Endothelial cell (in vitro differentiated cells): Measurements from ENCODE around the gene LGALS9. TPM values are rescaled to one million over a fixed set of nuclear protein-coding genes. Genes with fewer than 3 reads are reported as not detected.
"Not testable (repeated sequence)": the region's sequence is repeated elsewhere in the genome, so short reads cannot be mapped to it uniquely, and the experiment has no call there.

Experiments used
- DNase-seq: peaks from one replicate; pipeline ENCODE4 v3.0.0; 2021; ENCODE audit warnings: low spot score
- H3K27ac Mint-ChIP-seq: one replicate; pipeline ENCODE4 v1.8.0; 2021; ENCODE audit warnings: mixed read lengths, inconsistent platforms; ENCODE audit not compliant: unreplicated experiment
- H3K27me3 Mint-ChIP-seq: one replicate; pipeline ENCODE4 v1.8.0; 2021; ENCODE audit warnings: mild to moderate bottlenecking, moderate library complexity, mixed read lengths, inconsistent platforms; ENCODE audit not compliant: unreplicated experiment
- H3K36me3 Mint-ChIP-seq: one replicate; pipeline ENCODE4 v1.8.0; 2021; ENCODE audit warnings: mild to moderate bottlenecking, low read depth, mixed read lengths, inconsistent platforms; ENCODE audit not compliant: unreplicated experiment
- H3K4me1 Mint-ChIP-seq: one replicate; pipeline ENCODE4 v1.8.0; 2021; ENCODE audit warnings: mild to moderate bottlenecking, mixed read lengths, inconsistent platforms; ENCODE audit not compliant: unreplicated experiment
- H3K4me3 Mint-ChIP-seq: one replicate; pipeline ENCODE4 v1.8.0; 2021; ENCODE audit warnings: mild to moderate bottlenecking, mixed read lengths, inconsistent platforms; ENCODE audit not compliant: unreplicated experiment
- H3K9me3 Mint-ChIP-seq: one replicate; pipeline ENCODE4 v1.8.0; 2021; ENCODE audit warnings: mixed read lengths, inconsistent platforms; ENCODE audit not compliant: unreplicated experiment
- total RNA-seq: library from RNA; stranded (reverse); fragmentation: NEBNext Ultra II Directional; extraction: Animal tissue kit (Norgen Biotek cat#: 25700); gene quantifications from one replicate; pipeline ENCODE4 v1.2.1, GENCODE V29; 2021; ENCODE audit not compliant: unreplicated experiment
- TF ChIP-seq, protein P1 (sequence below): fragments of 200-600 bp; sonication (generic); IDR thresholded peaks from one replicate; pipeline ENCODE4 v1.5.0; 2021; ENCODE audit warnings: antibody characterized with exemption; ENCODE audit not compliant: unreplicated experiment

The LGALS9 gene
- total RNA-seq, 1 donor from 2014 or later = 5.8 TPM

DNA sequence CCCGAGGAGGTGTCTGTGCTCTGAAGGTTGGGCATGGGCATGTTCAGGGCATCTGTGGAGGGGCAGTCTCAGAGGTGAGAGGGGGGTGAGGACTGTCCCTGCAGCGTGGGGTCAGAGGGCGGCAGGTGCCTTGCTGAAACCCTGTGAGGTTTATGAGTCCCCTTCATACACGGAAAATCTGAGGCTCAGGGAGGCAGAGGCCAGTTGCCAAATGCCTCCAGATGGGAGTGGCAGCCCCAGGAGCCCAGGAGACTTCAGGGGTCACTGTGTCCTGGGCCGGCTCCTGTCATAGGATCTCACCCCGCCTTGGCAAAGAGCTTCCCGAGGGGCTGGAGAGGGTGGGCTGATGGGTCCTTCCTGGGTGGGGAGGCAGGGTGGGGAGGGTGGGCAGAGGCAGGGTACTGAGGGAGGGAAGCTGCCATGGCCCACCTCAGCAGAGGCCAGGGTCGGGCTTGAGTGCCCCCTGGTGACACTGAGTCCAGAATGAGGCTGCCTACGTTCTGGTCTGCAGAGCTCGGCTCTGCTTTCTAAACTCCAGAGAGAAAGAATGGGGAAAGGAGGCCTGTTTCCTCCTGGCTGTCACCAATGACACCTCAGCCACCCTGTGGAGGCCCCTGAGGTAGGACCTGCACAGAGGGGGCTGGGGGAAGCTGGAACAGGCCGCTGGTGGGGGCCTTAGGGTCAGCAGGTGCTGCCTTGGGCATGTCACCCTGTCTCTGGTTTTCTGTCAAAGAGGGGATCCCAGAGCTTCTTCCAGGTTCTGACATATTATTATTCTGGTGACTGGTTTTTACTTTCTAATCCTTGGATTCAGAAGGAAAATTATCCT is 1.1 kb downstream of the LGALS9 start:
- no peak for DNase-seq
- peaks cover 9% of the 10 kb centered on the region for H3K36me3 Mint-ChIP-seq
- TF ChIP-seq, protein P1, sequence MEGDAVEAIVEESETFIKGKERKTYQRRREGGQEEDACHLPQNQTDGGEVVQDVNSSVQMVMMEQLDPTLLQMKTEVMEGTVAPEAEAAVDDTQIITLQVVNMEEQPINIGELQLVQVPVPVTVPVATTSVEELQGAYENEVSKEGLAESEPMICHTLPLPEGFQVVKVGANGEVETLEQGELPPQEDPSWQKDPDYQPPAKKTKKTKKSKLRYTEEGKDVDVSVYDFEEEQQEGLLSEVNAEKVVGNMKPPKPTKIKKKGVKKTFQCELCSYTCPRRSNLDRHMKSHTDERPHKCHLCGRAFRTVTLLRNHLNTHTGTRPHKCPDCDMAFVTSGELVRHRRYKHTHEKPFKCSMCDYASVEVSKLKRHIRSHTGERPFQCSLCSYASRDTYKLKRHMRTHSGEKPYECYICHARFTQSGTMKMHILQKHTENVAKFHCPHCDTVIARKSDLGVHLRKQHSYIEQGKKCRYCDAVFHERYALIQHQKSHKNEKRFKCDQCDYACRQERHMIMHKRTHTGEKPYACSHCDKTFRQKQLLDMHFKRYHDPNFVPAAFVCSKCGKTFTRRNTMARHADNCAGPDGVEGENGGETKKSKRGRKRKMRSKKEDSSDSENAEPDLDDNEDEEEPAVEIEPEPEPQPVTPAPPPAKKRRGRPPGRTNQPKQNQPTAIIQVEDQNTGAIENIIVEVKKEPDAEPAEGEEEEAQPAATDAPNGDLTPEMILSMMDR = no peak
- H3K27ac Mint-ChIP-seq = peak overlapping the region; percentile 72
- H3K4me1 Mint-ChIP-seq = peaks cover 3% of the 10 kb centered on the region
- H3K9me3 Mint-ChIP-seq = no peaks in the 10 kb centered on the region
- no peak overlapping the region for H3K4me3 Mint-ChIP-seq
- H3K27me3 Mint-ChIP-seq = peaks cover 3% of the 10 kb centered on the region

DNA sequence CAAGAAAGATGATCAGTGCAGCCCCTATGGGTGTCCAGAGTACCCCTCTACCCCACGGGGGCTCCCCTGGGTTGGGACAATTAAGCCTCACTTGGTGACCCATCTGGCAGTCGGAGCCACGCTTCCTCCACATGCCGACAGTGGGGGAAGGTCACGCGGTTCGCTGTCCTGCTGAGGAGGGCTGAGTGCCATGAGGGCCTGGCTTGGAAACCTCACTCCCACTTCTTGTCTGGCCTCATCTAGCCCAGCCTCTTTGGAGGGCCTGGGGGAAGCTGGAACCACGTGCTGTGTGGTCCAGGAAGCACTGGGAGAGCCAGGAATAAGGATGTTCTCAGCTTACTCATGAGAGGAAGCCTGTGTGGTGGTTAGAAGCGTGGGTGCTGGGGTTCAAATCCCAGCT is 1.8 kb downstream of the LGALS9 start:
- not testable (repeated sequence) for H3K27ac Mint-ChIP-seq, H3K9me3 Mint-ChIP-seq, H3K36me3 Mint-ChIP-seq, DNase-seq, H3K4me3 Mint-ChIP-seq, H3K4me1 Mint-ChIP-seq, H3K27me3 Mint-ChIP-seq

DNA sequence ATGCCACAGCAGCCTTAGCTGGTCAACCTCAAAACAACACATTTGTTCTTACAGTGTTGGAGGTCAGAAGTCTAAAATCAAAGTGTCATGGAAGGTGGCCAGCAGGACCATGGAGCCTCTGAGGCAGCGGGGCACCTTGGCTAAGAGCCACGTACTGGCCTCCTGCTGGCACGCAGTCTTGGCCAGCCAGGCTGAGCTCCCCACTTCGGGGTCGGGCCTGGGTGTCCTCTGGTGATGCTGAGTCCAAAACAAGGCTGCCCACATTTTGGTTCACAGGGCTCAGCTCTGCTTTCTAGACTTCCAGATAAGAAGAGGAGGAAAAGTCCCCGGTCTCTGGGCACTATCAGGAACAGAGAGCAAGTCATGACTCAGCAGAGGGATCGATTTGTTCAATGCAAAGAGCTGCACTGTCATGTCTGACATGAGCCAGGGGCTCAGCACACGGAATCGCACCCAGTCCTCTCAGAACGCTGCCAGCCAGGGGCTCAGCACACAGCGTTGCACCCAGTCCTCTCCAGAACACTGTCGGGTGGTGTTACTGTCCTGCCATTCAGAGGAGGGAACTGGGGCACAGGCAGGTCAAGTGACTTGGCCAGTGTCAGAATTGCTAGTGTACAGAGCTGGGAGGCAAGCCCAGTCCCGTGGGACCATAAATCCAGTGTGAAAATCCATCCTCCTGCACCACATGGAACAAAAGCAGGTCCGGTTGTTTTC is 2.5 kb downstream of the LGALS9 start:
- TF ChIP-seq, protein P1 = no peak

DNA sequence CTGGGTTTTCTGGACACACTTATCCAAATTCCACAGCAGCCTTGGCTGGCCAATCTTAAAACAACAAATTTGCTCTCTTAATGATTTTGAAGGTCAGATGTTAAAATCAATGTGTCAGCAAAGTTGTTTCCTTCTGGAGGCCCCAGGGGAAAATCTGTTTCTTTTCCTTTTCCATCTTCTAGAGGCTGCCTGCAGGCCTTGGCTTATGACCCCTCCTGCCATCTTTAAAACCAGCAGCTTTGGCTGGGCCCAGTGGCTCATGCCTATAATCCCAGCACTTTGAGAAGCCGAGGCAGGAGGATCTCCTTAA is 3.0 kb downstream of the LGALS9 start:
- Mint-ChIP-seq H3K27ac (no peak overlapping the region), H3K27me3 (peaks cover 6% of the 10 kb centered on the region), H3K4me3 (no peak overlapping the region), H3K4me1 (peaks cover 3% of the 10 kb centered on the region), H3K36me3 (peaks cover 4% of the 10 kb centered on the region), H3K9me3 (no peaks in the 10 kb centered on the region)
- no peak for DNase-seq
- TF ChIP-seq, protein P1 = no peak

More for the DNA sequence above, 2.5 kb downstream of the LGALS9 start:
- Mint-ChIP-seq H3K4me1 (peaks cover 3% of the 10 kb centered on the region), H3K27me3 (peaks cover 6% of the 10 kb centered on the region), H3K36me3 (peaks cover 4% of the 10 kb centered on the region), H3K27ac (no peak overlapping the region), H3K4me3 (no peak overlapping the region), H3K9me3 (no peaks in the 10 kb centered on the region)
- no peak for DNase-seq

DNA sequence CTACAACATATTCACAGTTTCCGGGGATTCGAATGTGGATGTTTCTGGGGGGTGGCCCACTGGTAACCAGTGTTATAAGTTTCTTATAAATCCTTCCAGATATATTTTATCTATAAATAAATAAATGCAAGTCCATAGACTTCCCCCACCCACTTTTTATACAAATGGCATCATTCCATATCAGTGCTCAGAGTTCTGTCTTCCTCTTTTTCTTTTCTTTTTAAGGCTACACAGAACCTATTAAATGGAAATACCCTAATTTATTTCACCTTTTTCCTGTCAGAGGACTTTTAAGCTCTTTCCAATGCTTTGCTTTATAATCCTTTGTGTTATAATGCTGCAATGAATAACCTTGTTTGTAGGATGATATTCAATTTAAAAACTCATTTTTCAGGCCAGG is 3.8 kb downstream of the LGALS9 start:
- Mint-ChIP-seq H3K27me3 (peaks cover 6% of the 10 kb centered on the region), H3K4me3 (no peak overlapping the region), H3K27ac (no peak overlapping the region), H3K36me3 (no peaks in the 10 kb centered on the region), H3K9me3 (no peaks in the 10 kb centered on the region), H3K4me1 (peaks cover 3% of the 10 kb centered on the region)
- TF ChIP-seq, protein P1 = no peak
- DNase-seq = no peak
